SK-N-SH (cell line): ENCODE data around the gene OSBPL6. TPM values are rescaled to one million over a fixed set of nuclear protein-coding genes. Genes with fewer than 3 reads are reported as not detected.

Source experiments
- CTCF ChIA-PET: fragments of 300-600, 350-600 bp; formaldehyde crosslinking; extraction: SDS; loops from one replicate; lab custom pipeline; 2021; lab: Yijun Ruan, JAX
- POLR2A ChIA-PET: fragments of 350-600 bp; sonication (Branson Sonifier 250); formaldehyde crosslinking; extraction: SDS; loops from one replicate; lab custom pipeline; 2020; ENCODE audit warnings: antibody characterized with exemption, inconsistent platforms; lab: Yijun Ruan, JAX
- DNase-seq: peaks from one replicate; pipeline ENCODE4 v3.0.0; 2012
- H2AFZ ChIP-seq: fragments of 200-600 bp; sonication (generic); 2 replicates; pipeline ENCODE4 v1.8.1; 2016; ENCODE audit warnings: antibody characterized with exemption, mild to moderate bottlenecking, low read depth
- H3F3A ChIP-seq: fragments of 200-600 bp; sonication (generic); replicated peaks from 2 replicates; pipeline ENCODE3; 2016; ENCODE audit warnings: antibody characterized with exemption, mild to moderate bottlenecking; ENCODE audit not compliant: insufficient read depth
- H3K27ac ChIP-seq, 2 experiments: fragments of 200-500 bp in 1 of 2; fragments of 200-600 bp in 1 of 2; sonication (Bioruptor generic) in 1 of 2; sonication (generic), shearing (Covaris generic) in 1 of 2; 2 replicates each; pipeline versions ENCODE4 v1.5.1 to v1.6.1; 2014 to 2016; ENCODE audit warnings: low read depth in 2 of 2, inconsistent platforms in 1 of 2, low read length in 1 of 2, mild to moderate bottlenecking in 1 of 2, mixed read lengths in 1 of 2
- H3K27me3 ChIP-seq: fragments of 200-600 bp; sonication (generic), shearing (Covaris generic); 2 replicates; pipeline ENCODE4 v1.6.1; 2016; ENCODE audit warnings: mixed run types; ENCODE audit not compliant: insufficient read depth
- H3K36me3 ChIP-seq, 2 experiments: fragments of 200-500 bp in 1 of 2; fragments of 200-600 bp in 1 of 2; sonication (Bioruptor generic) in 1 of 2; sonication (generic) in 1 of 2; replicated peaks in 1 of 2; 2 replicates each; pipeline versions ENCODE3 to v1.5.1; 2014 to 2016; ENCODE audit warnings: low read length in 1 of 2, mild to moderate bottlenecking in 1 of 2; ENCODE audit not compliant: insufficient read depth in 2 of 2, control insufficient read depth in 1 of 2
- H3K4me1 ChIP-seq, 2 experiments: fragments of 200-500 bp in 1 of 2; fragments of 200-600 bp in 1 of 2; sonication (Bioruptor generic) in 1 of 2; sonication (generic), shearing (Covaris generic) in 1 of 2; 2 replicates each; pipeline versions ENCODE4 v1.5.1 to v1.6.1; 2014 to 2016; ENCODE audit warnings: low read depth in 1 of 2, low read length in 1 of 2, mixed run types in 1 of 2; ENCODE audit not compliant: insufficient read depth in 2 of 2, control insufficient read depth in 1 of 2
- H3K4me2 ChIP-seq: fragments of 200-600 bp; sonication (generic), shearing (Covaris generic); 2 replicates; pipeline ENCODE4 v1.6.1; 2017; ENCODE audit warnings: mixed run types
- H3K4me3 ChIP-seq, 2 experiments: fragments of 200-500 bp in 1 of 2; fragments of 200-600 bp in 1 of 2; sonication (Bioruptor generic) in 1 of 2; sonication (generic), shearing (Covaris generic) in 1 of 2; 2 replicates each; pipeline versions ENCODE4 v1.5.1 to v1.8.1; 2014 to 2016; ENCODE audit warnings: low read depth in 2 of 2, inconsistent platforms in 1 of 2, low read length in 1 of 2, mild to moderate bottlenecking in 1 of 2, mixed read lengths in 1 of 2, moderate library complexity in 1 of 2
- H3K79me2 ChIP-seq: fragments of 200-600 bp; sonication (generic); 2 replicates; pipeline ENCODE4 v1.8.1; 2017; ENCODE audit warnings: mild to moderate bottlenecking; ENCODE audit not compliant: insufficient read depth
- H3K9ac ChIP-seq: fragments of 200-600 bp; sonication (generic); 2 replicates; pipeline ENCODE4 v1.6.1; 2017; ENCODE audit warnings: mixed run types
- H3K9me2 ChIP-seq: fragments of 200-600 bp; sonication (generic); 2 replicates; pipeline ENCODE4 v1.6.1; 2017; ENCODE audit warnings: mixed run types
- H3K9me3 ChIP-seq: fragments of 200-600 bp; sonication (generic); 2 replicates; pipeline ENCODE4 v1.6.1; 2017; ENCODE audit warnings: mixed run types, mild to moderate bottlenecking, moderate library complexity
- H4K20me1 ChIP-seq: fragments of 200-600 bp; sonication (generic); 2 replicates; pipeline ENCODE4 v1.6.1; 2017; ENCODE audit warnings: mild to moderate bottlenecking, mixed run types; ENCODE audit not compliant: insufficient read depth
- CHD2 ChIP-seq: fragments of 150-350 bp; IDR thresholded peaks from 2 replicates; pipeline ENCODE4 v1.6.1; 2018; ENCODE audit warnings: low read length; ENCODE audit not compliant: partially characterized antibody
- EP300 ChIP-seq, 2 experiments: IDR thresholded peaks; 2 replicates each; pipeline versions ENCODE4 v1.4.0 to v1.6.1; 2012; ENCODE audit warnings: borderline replicate concordance in 1 of 2, low read depth in 1 of 2, low read length in 1 of 2
- FOXM1 ChIP-seq: IDR thresholded peaks from 2 replicates; pipeline ENCODE4 v1.4.0; 2012; ENCODE audit warnings: low read depth, mild to moderate bottlenecking
- JUND ChIP-seq: IDR thresholded peaks from 2 replicates; pipeline ENCODE4 v1.4.0; 2012
- NRF1 ChIP-seq: IDR thresholded peaks from 2 replicates; pipeline ENCODE4 v1.6.1; 2012; ENCODE audit warnings: low read depth, mild to moderate bottlenecking, low read length
- PBX3 ChIP-seq: IDR thresholded peaks from 2 replicates; pipeline ENCODE4; 2012
- RAD21 ChIP-seq: IDR thresholded peaks from 2 replicates; pipeline ENCODE4 v1.6.1; 2012; ENCODE audit warnings: mild to moderate bottlenecking, low read length
- REST ChIP-seq: IDR thresholded peaks from 2 replicates; pipeline ENCODE4 v1.6.1; 2012; ENCODE audit warnings: mild to moderate bottlenecking, low read depth, low read length, moderate library complexity
- RXRA ChIP-seq: IDR thresholded peaks from 2 replicates; pipeline ENCODE4 v1.4.0; 2012; ENCODE audit warnings: low read depth, mild to moderate bottlenecking, borderline replicate concordance
- SIN3A ChIP-seq: IDR thresholded peaks from 2 replicates; pipeline ENCODE4 v1.6.1; 2012; ENCODE audit warnings: low read depth, mild to moderate bottlenecking, low read length, moderate library complexity, borderline replicate concordance
- TEAD4 ChIP-seq: IDR thresholded peaks from 2 replicates; pipeline ENCODE4 v1.4.0; 2012; ENCODE audit warnings: mild to moderate bottlenecking, borderline replicate concordance; ENCODE audit not compliant: insufficient read depth
- WGBS: methylation state at CpG from one replicate; pipeline ENCODE4 v1.1.6; 2017; ENCODE audit warnings: low lambda C conversion rate; 5-methylcytosine and 5-hydroxymethylcytosine counted together
- polyA plus RNA-seq, 3 experiments: library from polyadenylated mRNA; depleted of rRNA; stranded (reverse); fragments of >200 nt; gene quantifications; 2 replicates each; pipeline ENCODE4 v1.2.3, GENCODE V29; 2012
- TF ChIP-seq, protein P1 (sequence below): fragments of 150-350 bp; IDR thresholded peaks from 2 replicates; pipeline ENCODE4 v1.6.1; 2017; ENCODE audit warnings: antibody characterized with exemption, low read length, low read depth, borderline replicate concordance
- TF ChIP-seq, protein P2 (sequence below): fragments of 200-600 bp; sonication (generic); IDR thresholded peaks from 2 replicates; pipeline ENCODE4 v1.6.1; 2017; ENCODE audit warnings: antibody characterized with exemption, mild to moderate bottlenecking, moderate library complexity
- TF ChIP-seq, protein P3 (sequence below): fragments of 150-350 bp; IDR thresholded peaks from 2 replicates; pipeline ENCODE4 v1.6.1; 2016; ENCODE audit warnings: mild to moderate bottlenecking, low read depth, low read length

OSBPL6 gene
- polyA plus RNA-seq, 1 of the 3 experiments (the other 2 are of a cell fraction) = 2.7 TPM

- H3K4me3 ChIP-seq = no peak overlapping the region
- CTCF ChIA-PET = no interaction called here
- H3K36me3 ChIP-seq = no peaks in the 10 kb centered on the region
- DNase-seq = no peak
- H4K20me1 ChIP-seq = no peaks in the 10 kb centered on the region
- H2AFZ ChIP-seq = no peak overlapping the region
- 93% methylated on average over 7 of the region's 7 CpGs for WGBS
- no peaks in the 10 kb centered on the region for H3F3A ChIP-seq
- H3K27ac ChIP-seq = no peak overlapping the region
- H3K4me2 ChIP-seq = no peak overlapping the region
- POLR2A ChIA-PET = no interaction called here
- H3K27me3 ChIP-seq = no peaks in the 10 kb centered on the region
- H3K9me2 ChIP-seq = no peaks in the 10 kb centered on the region
- no peaks in the 10 kb centered on the region for H3K9me3 ChIP-seq
- no peak overlapping the region for H3K9ac ChIP-seq
- H3K79me2 ChIP-seq = no peaks in the 10 kb centered on the region
- no peak for TF ChIP-seq REST
- no peak for TF ChIP-seq JUND
- TF ChIP-seq CHD2 = no peak
- TF ChIP-seq NRF1 = no peak
- TF ChIP-seq, protein P1, sequence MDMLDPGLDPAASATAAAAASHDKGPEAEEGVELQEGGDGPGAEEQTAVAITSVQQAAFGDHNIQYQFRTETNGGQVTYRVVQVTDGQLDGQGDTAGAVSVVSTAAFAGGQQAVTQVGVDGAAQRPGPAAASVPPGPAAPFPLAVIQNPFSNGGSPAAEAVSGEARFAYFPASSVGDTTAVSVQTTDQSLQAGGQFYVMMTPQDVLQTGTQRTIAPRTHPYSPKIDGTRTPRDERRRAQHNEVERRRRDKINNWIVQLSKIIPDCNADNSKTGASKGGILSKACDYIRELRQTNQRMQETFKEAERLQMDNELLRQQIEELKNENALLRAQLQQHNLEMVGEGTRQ = no peak
- H3K4me1 ChIP-seq = peaks cover 0 to 8% of the 10 kb centered on the region in 2 experiments; a peak in 1 of 4 replicates
Observed at GRCh38 chr2:178251151-178251955, 57.0 kb downstream of the OSBPL6 start.

- H3K79me2 ChIP-seq = no peaks in the 10 kb centered on the region
- 90% methylated on average over 6 of the region's 6 CpGs for WGBS
- H3K4me1 ChIP-seq = peaks cover 0 to 22% of the 10 kb centered on the region in 2 experiments; a peak in 1 of 4 replicates
- CTCF ChIA-PET = interaction anchor here (1.6 to 1.8 kb wide), 3 partner anchors 10 to 158 kb away, joined by 4 to 5 read pairs (median 5); no protein-coding TSS in a partner anchor
- POLR2A ChIA-PET = no interaction called here
- no peak overlapping the region for H3K27ac ChIP-seq
- H3K9ac ChIP-seq = no peak overlapping the region
- H3K9me2 ChIP-seq = no peaks in the 10 kb centered on the region
- no peaks in the 10 kb centered on the region for H3K9me3 ChIP-seq
- H3F3A ChIP-seq = no peaks in the 10 kb centered on the region
- no peak for DNase-seq
- no peak overlapping the region for H3K4me2 ChIP-seq
- H2AFZ ChIP-seq = no peak overlapping the region
- H4K20me1 ChIP-seq = no peaks in the 10 kb centered on the region
- no peaks in the 10 kb centered on the region for H3K36me3 ChIP-seq
- H3K4me3 ChIP-seq = no peak overlapping the region
- no peaks in the 10 kb centered on the region for H3K27me3 ChIP-seq
- TF ChIP-seq, protein P2, sequence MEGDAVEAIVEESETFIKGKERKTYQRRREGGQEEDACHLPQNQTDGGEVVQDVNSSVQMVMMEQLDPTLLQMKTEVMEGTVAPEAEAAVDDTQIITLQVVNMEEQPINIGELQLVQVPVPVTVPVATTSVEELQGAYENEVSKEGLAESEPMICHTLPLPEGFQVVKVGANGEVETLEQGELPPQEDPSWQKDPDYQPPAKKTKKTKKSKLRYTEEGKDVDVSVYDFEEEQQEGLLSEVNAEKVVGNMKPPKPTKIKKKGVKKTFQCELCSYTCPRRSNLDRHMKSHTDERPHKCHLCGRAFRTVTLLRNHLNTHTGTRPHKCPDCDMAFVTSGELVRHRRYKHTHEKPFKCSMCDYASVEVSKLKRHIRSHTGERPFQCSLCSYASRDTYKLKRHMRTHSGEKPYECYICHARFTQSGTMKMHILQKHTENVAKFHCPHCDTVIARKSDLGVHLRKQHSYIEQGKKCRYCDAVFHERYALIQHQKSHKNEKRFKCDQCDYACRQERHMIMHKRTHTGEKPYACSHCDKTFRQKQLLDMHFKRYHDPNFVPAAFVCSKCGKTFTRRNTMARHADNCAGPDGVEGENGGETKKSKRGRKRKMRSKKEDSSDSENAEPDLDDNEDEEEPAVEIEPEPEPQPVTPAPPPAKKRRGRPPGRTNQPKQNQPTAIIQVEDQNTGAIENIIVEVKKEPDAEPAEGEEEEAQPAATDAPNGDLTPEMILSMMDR = no peak
- TF ChIP-seq EP300 (IDR thresholded peaks at IDR 0.05; ENCODE audit: borderline replicate concordance in 1 of 2, low read depth in 1 of 2, low read length in 1 of 2) (no peak), FOXM1 (no peak), RAD21 (no peak), RXRA (no peak), SIN3A (no peak), PBX3 (no peak), TEAD4 (no peak)
- TF ChIP-seq, protein P3, sequence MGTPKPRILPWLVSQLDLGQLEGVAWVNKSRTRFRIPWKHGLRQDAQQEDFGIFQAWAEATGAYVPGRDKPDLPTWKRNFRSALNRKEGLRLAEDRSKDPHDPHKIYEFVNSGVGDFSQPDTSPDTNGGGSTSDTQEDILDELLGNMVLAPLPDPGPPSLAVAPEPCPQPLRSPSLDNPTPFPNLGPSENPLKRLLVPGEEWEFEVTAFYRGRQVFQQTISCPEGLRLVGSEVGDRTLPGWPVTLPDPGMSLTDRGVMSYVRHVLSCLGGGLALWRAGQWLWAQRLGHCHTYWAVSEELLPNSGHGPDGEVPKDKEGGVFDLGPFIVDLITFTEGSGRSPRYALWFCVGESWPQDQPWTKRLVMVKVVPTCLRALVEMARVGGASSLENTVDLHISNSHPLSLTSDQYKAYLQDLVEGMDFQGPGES = no peak
Observed at GRCh38 chr2:178256382-178257042, 62.2 kb downstream of the OSBPL6 start.
